ENCODE measurements around the gene BHMT. TPM values are rescaled to one million over a fixed set of nuclear protein-coding genes. Genes with fewer than 3 reads are reported as not detected.

The BHMT gene
- total RNA-seq, 4 donors from 2014 or later: 0.83 to 4.8 (median 3.9) TPM

- no peak overlapping the region for H3K4me3 ChIP-seq
- no peaks in the 10 kb centered on the region for H3K36me3 ChIP-seq
- DNase-seq (ENCODE audit: extremely low spot score): no peak
- H3K27me3 ChIP-seq: peaks cover 0 to 6% (median 0%) of the 10 kb centered on the region in 4 donors
- TF ChIP-seq POLR2A (IDR thresholded peaks at IDR 0.05; ENCODE audit: low read depth) (no peak), EP300 (IDR thresholded peaks at IDR 0.05) (no peak), POLR2AphosphoS5 (IDR thresholded peaks at IDR 0.05) (no peak), CTCF (IDR thresholded peaks at IDR 0.05) (no peak)
- no peak overlapping the region for H3K27ac ChIP-seq (replicated peaks in 1 of 4)
- H3K9me3 ChIP-seq: no peaks in the 10 kb centered on the region
- WGBS: 100% methylated on average over 2 of the region's 2 CpGs
- peaks cover 0 to 19% (median 16%) of the 10 kb centered on the region in 4 donors for H3K4me1 ChIP-seq
- intact Hi-C loops (cut with DNase I): no loop called here
Measured at GRCh38 chr5:79105868-79106267, 5.7 kb upstream of the BHMT start.

GRCh38 chr5:79107020-79107796 is 4.4 kb upstream of the BHMT start:
- Histone ChIP-seq H3K4me1 (peaks cover 0 to 26% (median 21%) of the 10 kb centered on the region in 4 donors), H3K27ac (replicated peaks in 1 of 4) (no peak overlapping the region), H3K9me3 (no peaks in the 10 kb centered on the region), H3K4me3 (no peak overlapping the region), H3K27me3 (peaks cover 0 to 15% (median 9%) of the 10 kb centered on the region in 4 donors), H3K36me3 (no peaks in the 10 kb centered on the region)
- TF ChIP-seq POLR2A (IDR thresholded peaks at IDR 0.05; ENCODE audit: low read depth) (no peak), EP300 (IDR thresholded peaks at IDR 0.05) (no peak), CTCF (IDR thresholded peaks at IDR 0.05) (no peak), POLR2AphosphoS5 (IDR thresholded peaks at IDR 0.05) (no peak)
- WGBS: 74% methylated on average over 7 of the region's 7 CpGs
- intact Hi-C loops (cut with DNase I): no loop called here
- DNase-seq (ENCODE audit: extremely low spot score): no peak

- peak overlapping the region in 3 of 4 donors; percentile 8 to 40 (median 15) for H3K27ac ChIP-seq (replicated peaks in 1 of 4)
Measured at GRCh38 chr5:79108086-79108485, 3.5 kb upstream of the BHMT start.

GRCh38 chr5:79108792-79109191 is 2.8 kb upstream of the BHMT start:
- Histone ChIP-seq H3K4me1 (peaks cover 0 to 29% (median 23%) of the 10 kb centered on the region in 4 donors), H3K27ac (replicated peaks in 1 of 4) (peak overlapping the region in 2 of 4 donors; percentile 8 to 40), H3K4me3 (no peak overlapping the region), H3K9me3 (no peaks in the 10 kb centered on the region), H3K36me3 (no peaks in the 10 kb centered on the region), H3K27me3 (peaks cover 0 to 24% (median 13%) of the 10 kb centered on the region in 4 donors)
- TF ChIP-seq POLR2A (IDR thresholded peaks at IDR 0.05; ENCODE audit: low read depth) (no peak), POLR2AphosphoS5 (IDR thresholded peaks at IDR 0.05) (no peak), CTCF (IDR thresholded peaks at IDR 0.05) (no peak), EP300 (IDR thresholded peaks at IDR 0.05) (no peak)
- no peak for DNase-seq (ENCODE audit: extremely low spot score)
- intact Hi-C loops (cut with DNase I): no loop called here
- 90% methylated on average over 8 of the region's 8 CpGs for WGBS

More at GRCh38 chr5:79108086-79108485, 3.5 kb upstream of the BHMT start:
- Histone ChIP-seq H3K27me3 (peaks cover 0 to 24% (median 13%) of the 10 kb centered on the region in 4 donors), H3K4me3 (no peak overlapping the region), H3K9me3 (no peaks in the 10 kb centered on the region), H3K4me1 (peaks cover 0 to 29% (median 23%) of the 10 kb centered on the region in 4 donors), H3K36me3 (no peaks in the 10 kb centered on the region)
- intact Hi-C loops (cut with DNase I): no loop called here
- TF ChIP-seq POLR2A (IDR thresholded peaks at IDR 0.05; ENCODE audit: low read depth) (no peak), EP300 (IDR thresholded peaks at IDR 0.05) (no peak), POLR2AphosphoS5 (IDR thresholded peaks at IDR 0.05) (no peak), CTCF (IDR thresholded peaks at IDR 0.05) (no peak)
- 45% methylated on average over 3 of the region's 3 CpGs for WGBS
- DNase-seq (ENCODE audit: extremely low spot score): no peak

All from esophagus muscularis mucosa (tissue), 4 donors.